ENCODE data around the gene FBXO40. TPM values are rescaled to one million over a fixed set of nuclear protein-coding genes. Genes with fewer than 3 reads are reported as not detected.

FBXO40 gene
- total RNA-seq, 3 donors from 2014 or later = 0.10 TPM; not detected in 2

DNA sequence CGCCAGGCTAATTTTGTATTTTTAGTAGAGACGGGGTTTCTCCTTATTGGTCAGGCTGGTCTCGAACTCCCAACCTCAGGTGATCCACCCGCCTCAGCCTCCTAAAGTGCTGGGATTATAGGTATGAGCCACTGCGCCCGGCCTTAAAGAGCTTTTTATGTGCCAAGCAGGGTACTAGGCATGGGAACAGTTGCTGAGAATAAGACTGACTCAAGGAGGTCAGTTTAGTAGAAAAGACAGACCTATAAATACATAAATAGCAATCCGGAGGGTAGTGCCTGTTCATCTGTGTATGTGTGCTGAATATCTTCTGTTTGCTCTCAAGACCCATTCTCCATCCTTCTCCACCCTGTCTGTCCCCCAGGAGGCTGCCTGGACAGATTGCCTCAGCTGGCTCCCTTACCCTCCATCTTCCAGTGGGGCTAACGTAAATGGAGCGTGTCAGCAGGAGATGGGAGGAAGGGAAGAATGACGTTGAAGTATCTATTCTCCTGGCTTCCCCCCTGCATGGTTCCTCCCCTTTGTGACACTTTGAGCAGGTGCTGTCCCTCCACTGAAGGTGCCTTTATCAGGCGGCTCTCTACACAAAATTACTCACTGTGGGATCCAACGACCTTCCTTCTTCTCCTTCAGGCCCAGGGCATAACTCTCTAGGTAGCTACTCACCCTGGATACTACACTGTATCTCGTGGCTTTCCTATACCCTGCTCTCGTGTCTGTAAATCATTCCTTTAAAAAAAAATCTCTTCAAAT lies 31.1 kb downstream of the FBXO40 start:
- no peaks in the 10 kb centered on the region for H3K9me3 ChIP-seq
- intact Hi-C loops (cut with DNase I, micrococcal nuclease) = no loop called here
- H3K4me3 ChIP-seq = no peak overlapping the region
- TF ChIP-seq, protein P1, sequence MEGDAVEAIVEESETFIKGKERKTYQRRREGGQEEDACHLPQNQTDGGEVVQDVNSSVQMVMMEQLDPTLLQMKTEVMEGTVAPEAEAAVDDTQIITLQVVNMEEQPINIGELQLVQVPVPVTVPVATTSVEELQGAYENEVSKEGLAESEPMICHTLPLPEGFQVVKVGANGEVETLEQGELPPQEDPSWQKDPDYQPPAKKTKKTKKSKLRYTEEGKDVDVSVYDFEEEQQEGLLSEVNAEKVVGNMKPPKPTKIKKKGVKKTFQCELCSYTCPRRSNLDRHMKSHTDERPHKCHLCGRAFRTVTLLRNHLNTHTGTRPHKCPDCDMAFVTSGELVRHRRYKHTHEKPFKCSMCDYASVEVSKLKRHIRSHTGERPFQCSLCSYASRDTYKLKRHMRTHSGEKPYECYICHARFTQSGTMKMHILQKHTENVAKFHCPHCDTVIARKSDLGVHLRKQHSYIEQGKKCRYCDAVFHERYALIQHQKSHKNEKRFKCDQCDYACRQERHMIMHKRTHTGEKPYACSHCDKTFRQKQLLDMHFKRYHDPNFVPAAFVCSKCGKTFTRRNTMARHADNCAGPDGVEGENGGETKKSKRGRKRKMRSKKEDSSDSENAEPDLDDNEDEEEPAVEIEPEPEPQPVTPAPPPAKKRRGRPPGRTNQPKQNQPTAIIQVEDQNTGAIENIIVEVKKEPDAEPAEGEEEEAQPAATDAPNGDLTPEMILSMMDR (IDR thresholded peaks at IDR 0.05) = no peak
- no peaks in the 10 kb centered on the region for H3K36me3 ChIP-seq (ENCODE audit: low read depth)
- H3K4me1 ChIP-seq (ENCODE audit: low read depth) = no peaks in the 10 kb centered on the region
- ATAC-seq = no peak
- no peak for DNase-seq

DNA sequence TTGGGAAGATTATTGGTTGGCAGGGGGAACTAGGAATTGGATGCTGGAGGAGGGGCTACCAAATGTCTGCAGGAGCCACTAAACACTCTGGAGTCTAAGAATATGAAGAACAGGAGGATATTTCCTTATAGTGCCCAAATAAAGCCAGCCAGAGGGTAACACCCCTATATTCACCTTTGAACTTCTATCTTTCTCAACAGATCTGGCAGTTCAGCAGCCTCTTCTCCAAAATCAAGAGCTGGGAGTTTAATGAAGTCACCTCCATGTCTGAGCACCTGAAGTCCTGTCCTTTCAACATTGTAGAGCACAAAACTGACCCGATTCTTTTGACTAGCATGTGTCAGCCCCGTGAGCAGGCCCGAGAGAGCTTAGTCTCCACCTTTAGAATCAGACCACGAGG lies 33.3 kb downstream of the FBXO40 start:
- Histone ChIP-seq H3K4me1 (ENCODE audit: low read depth) (no peaks in the 10 kb centered on the region), H3K4me3 (no peak overlapping the region), H3K36me3 (ENCODE audit: low read depth) (no peaks in the 10 kb centered on the region), H3K9me3 (no peaks in the 10 kb centered on the region)
- DNase-seq = no peak
- no peak for ATAC-seq
- intact Hi-C loops (cut with DNase I, micrococcal nuclease) = no loop called here
- TF ChIP-seq, protein P1 (IDR thresholded peaks at IDR 0.05) = no peak

DNA sequence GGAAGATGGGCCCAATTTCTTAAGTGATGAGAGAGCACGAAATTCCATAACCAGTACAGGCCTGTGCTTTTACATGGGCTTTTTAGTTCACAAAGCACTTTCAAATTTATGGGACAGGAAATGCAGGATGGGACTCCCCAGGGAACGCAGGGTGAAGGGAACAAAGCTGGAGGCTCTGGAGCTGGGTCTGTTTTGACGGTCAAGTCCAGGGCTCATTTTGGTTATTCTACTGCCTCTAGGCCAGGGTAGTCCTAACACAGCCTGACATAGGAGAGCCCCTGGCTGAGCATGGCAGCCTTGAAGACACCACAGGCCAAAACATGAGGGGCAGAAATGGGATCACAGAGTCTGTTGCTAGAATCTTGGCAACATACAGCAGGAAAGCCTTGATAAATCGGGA lies 34.0 kb downstream of the FBXO40 start:
- H3K36me3 ChIP-seq (ENCODE audit: low read depth) = no peaks in the 10 kb centered on the region
- no peaks in the 10 kb centered on the region for H3K4me1 ChIP-seq (ENCODE audit: low read depth)
- no peak overlapping the region for H3K4me3 ChIP-seq
- DNase-seq (no peak), ATAC-seq (no peak)
- H3K9me3 ChIP-seq = no peaks in the 10 kb centered on the region
- TF ChIP-seq, protein P1 (IDR thresholded peaks at IDR 0.05) = no peak
- intact Hi-C loops (cut with DNase I, micrococcal nuclease) = no loop called here

DNA sequence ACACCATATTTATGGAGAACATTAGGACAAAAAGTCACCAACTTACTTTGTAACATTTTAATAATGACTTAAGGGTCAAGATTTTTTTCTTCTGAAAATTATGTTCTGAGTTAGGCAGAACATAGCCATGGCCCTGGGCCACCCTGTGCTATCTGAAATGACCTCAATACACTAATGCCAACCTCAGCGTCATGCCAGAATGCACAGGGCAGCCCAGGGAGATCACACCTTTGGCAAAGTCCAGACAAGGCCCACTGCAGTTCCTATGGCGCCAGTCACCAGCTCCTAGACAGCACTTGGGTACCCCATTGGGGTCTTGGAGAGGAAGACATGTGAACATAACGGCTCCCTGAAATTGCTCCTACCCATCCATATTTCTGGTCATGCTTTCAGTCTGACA lies 34.4 kb downstream of the FBXO40 start:
- no peak for ATAC-seq

GRCh38 chr3:121629601-121630000 lies 36.4 kb downstream of the FBXO40 start:
- TF ChIP-seq, protein P1 (IDR thresholded peaks at IDR 0.05) = no peak
- H3K4me3 ChIP-seq = no peak overlapping the region
- H3K4me1 ChIP-seq (ENCODE audit: low read depth) = no peaks in the 10 kb centered on the region
- ATAC-seq (no peak), DNase-seq (no peak)
- H3K36me3 ChIP-seq (ENCODE audit: low read depth) = no peaks in the 10 kb centered on the region
- no peaks in the 10 kb centered on the region for H3K9me3 ChIP-seq
- intact Hi-C loops (cut with DNase I, micrococcal nuclease) = no loop called here

More for the DNA sequence above, 34.4 kb downstream of the FBXO40 start:
- intact Hi-C loops (cut with DNase I, micrococcal nuclease) = no loop called here
- DNase-seq = no peak
- H3K4me3 ChIP-seq = no peak overlapping the region
- no peaks in the 10 kb centered on the region for H3K9me3 ChIP-seq
- H3K4me1 ChIP-seq (ENCODE audit: low read depth) = no peaks in the 10 kb centered on the region
- no peaks in the 10 kb centered on the region for H3K36me3 ChIP-seq (ENCODE audit: low read depth)
- TF ChIP-seq, protein P1 (IDR thresholded peaks at IDR 0.05) = no peak

Measured in mucosa of descending colon (tissue), 3 donors.